ENCODE data around the gene LAMB2.
A peak's percentile ranks its signal among the peaks of the same experiment; 100 is the strongest.

Gene LAMB2
- total RNA-seq, result 0.09 to 0.48 reads per million in 2 experiments

- no peak for DNase-seq (ENCODE audit: low read depth)
Measured at GRCh38 chr3:49132437-49133225, at the start of gene LAMB2. Gene LAMB2, minus strand, starts transcription at chr3:49133050. Its CDS starts 183 bp downstream, at chr3:49132867.

GRCh38 chr3:49181351-49181750, 48.5 kb upstream of the LAMB2 start:
- DNase-seq (ENCODE audit: low read depth), result no peak

- DNase-seq (ENCODE audit: low read depth), result no peak
Measured at GRCh38 chr3:49180116-49180515, 47.3 kb upstream of the LAMB2 start.

- no peak for DNase-seq (ENCODE audit: low read depth)
Measured at GRCh38 chr3:49177073-49177472, 44.2 kb upstream of the LAMB2 start.

- DNase-seq (ENCODE audit: low read depth), result no peak
Measured at GRCh38 chr3:49175530-49175929, 42.7 kb upstream of the LAMB2 start.

GRCh38 chr3:49174397-49174985, 41.6 kb upstream of the LAMB2 start:
- no peak for DNase-seq (ENCODE audit: low read depth)

GRCh38 chr3:49173792-49174170, 40.9 kb upstream of the LAMB2 start:
- no peak for DNase-seq (ENCODE audit: low read depth)

- DNase-seq (ENCODE audit: low read depth), result no peak
Measured at GRCh38 chr3:49173116-49173791, 40.4 kb upstream of the LAMB2 start.

- no peak for DNase-seq (ENCODE audit: low read depth)
Measured at GRCh38 chr3:49172551-49173041, 39.7 kb upstream of the LAMB2 start.

- DNase-seq (ENCODE audit: low read depth), result no peak
Measured at GRCh38 chr3:49171775-49172500, 39.1 kb upstream of the LAMB2 start.

- peak; percentile 71 for DNase-seq (ENCODE audit: low read depth)
Measured at GRCh38 chr3:49171119-49171774, 38.4 kb upstream of the LAMB2 start, which contains the start of gene KLHDC8B. Gene KLHDC8B, plus strand, starts transcription at chr3:49171598. Its CDS starts 1,172 bp downstream, at chr3:49172770.

- no peak for DNase-seq (ENCODE audit: low read depth)
Measured at GRCh38 chr3:49170744-49171118, 37.9 kb upstream of the LAMB2 start.

GRCh38 chr3:49166752-49167556, 34.1 kb upstream of the LAMB2 start:
- no peak for DNase-seq (ENCODE audit: low read depth)

GRCh38 chr3:49165771-49166751, 33.2 kb upstream of the LAMB2 start, which contains the start of gene CCDC71:
Gene CCDC71, minus strand, starts transcription at chr3:49166331. Its CDS starts 2,123 bp downstream, at chr3:49164208.
- peak; percentile 53 for DNase-seq (ENCODE audit: low read depth)

- DNase-seq (ENCODE audit: low read depth), result no peak
Measured at GRCh38 chr3:49164983-49165720, 32.3 kb upstream of the LAMB2 start.

GRCh38 chr3:49163609-49164008, 30.8 kb upstream of the LAMB2 start:
- DNase-seq (ENCODE audit: low read depth), result no peak

GRCh38 chr3:49162751-49163419, 30.0 kb upstream of the LAMB2 start:
- DNase-seq (ENCODE audit: low read depth), result no peak
